Esophagus (tissue), 2 donors: Measurements from ENCODE around the gene TEC. TPM values are rescaled to one million over a fixed set of nuclear protein-coding genes. Genes with fewer than 3 reads are reported as not detected.
"Not testable (repeated sequence)": the region's sequence is repeated elsewhere in the genome, so short reads cannot be mapped to it uniquely, and the experiment has no call there.

ENCODE experiments used
- H3K27ac ChIP-seq, 2 donors: one replicate each; pipeline ENCODE4 v1.5.1; 2013; ENCODE audit warnings: low read depth in 2 of 2, mild to moderate bottlenecking in 2 of 2, inconsistent platforms in 1 of 2, low read length in 1 of 2, moderate library complexity in 1 of 2
- H3K27me3 ChIP-seq, 2 donors: one replicate each; pipeline ENCODE4 v1.6.1; 2013; ENCODE audit warnings: low read length in 2 of 2, control low read depth in 1 of 2, mild to moderate bottlenecking in 1 of 2; ENCODE audit not compliant: insufficient read depth in 2 of 2, control insufficient read depth in 1 of 2
- H3K36me3 ChIP-seq, 2 donors: one replicate each; pipeline ENCODE4 v1.6.1; 2013; ENCODE audit warnings: low read length in 1 of 2; ENCODE audit not compliant: control insufficient read depth in 2 of 2, insufficient read depth in 2 of 2
- H3K4me1 ChIP-seq, 2 donors: one replicate each; pipeline ENCODE4 v1.6.1; 2013; ENCODE audit warnings: low read length in 1 of 2; ENCODE audit not compliant: control insufficient read depth in 2 of 2, insufficient read depth in 2 of 2
- H3K4me3 ChIP-seq, 2 donors: one replicate each; pipeline ENCODE4 v1.5.1; 2013; ENCODE audit warnings: low read length in 2 of 2, mild to moderate bottlenecking in 2 of 2, low read depth in 1 of 2, moderate library complexity in 1 of 2
- H3K9me3 ChIP-seq, 2 donors: one replicate each; pipeline ENCODE4 v1.6.1; 2013; ENCODE audit warnings: mild to moderate bottlenecking in 2 of 2, low read depth in 1 of 2, low read length in 1 of 2, moderate library complexity in 1 of 2; ENCODE audit not compliant: control insufficient read depth in 2 of 2, insufficient read depth in 1 of 2
- WGBS, 2 donors: extraction: QIAGEN DNeasy Blood & Tissue Kit; methylation state at CpG; one replicate each; pipeline ENCODE4 v1.1.7; 2013; 5-methylcytosine and 5-hydroxymethylcytosine counted together
- polyA plus RNA-seq, 2 donors: library from polyadenylated mRNA; stranded (reverse); fragments of 200-250 nt; gene quantifications; one replicate each; pipeline ENCODE4 v1.2.3, GENCODE V29; 2013
- donor health status: healthy with polysubstance abuse.
- donor health status: Bipolar disorder and iron deficiency.

Gene TEC
- polyA plus RNA-seq, 2 donors: 5.0 to 5.3 TPM

- WGBS, 2 donors: 35 to 52% methylated on average over 1 of the region's 1 CpG
- Histone ChIP-seq H3K9me3 (no peaks in the 10 kb centered on the region), H3K4me3 (no peak overlapping the region), H3K4me1 (peaks cover 3 to 4% of the 10 kb centered on the region in 2 donors), H3K36me3 (no peaks in the 10 kb centered on the region), H3K27ac (no peak overlapping the region), H3K27me3 (no peaks in the 10 kb centered on the region)
Observed at GRCh38 chr4:48194971-48195370, 74.7 kb downstream of the TEC start.

- 97 to 98% methylated on average over 3 of the region's 3 CpGs for WGBS, 2 donors
- no peaks in the 10 kb centered on the region for H3K9me3 ChIP-seq
- H3K4me3 ChIP-seq: no peak overlapping the region
Observed at GRCh38 chr4:48193921-48194468, 75.6 kb downstream of the TEC start.

GRCh38 chr4:48193096-48193836, 76.4 kb downstream of the TEC start:
- H3K27me3 ChIP-seq: no peaks in the 10 kb centered on the region
- no peaks in the 10 kb centered on the region for H3K9me3 ChIP-seq
- H3K27ac ChIP-seq: no peak overlapping the region
- no peaks in the 10 kb centered on the region for H3K36me3 ChIP-seq
- H3K4me3 ChIP-seq: no peak overlapping the region
- H3K4me1 ChIP-seq: peaks cover 3 to 4% of the 10 kb centered on the region in 2 donors
- 89 to 91% methylated on average over 6 of the region's 6 CpGs for WGBS, 2 donors

More at GRCh38 chr4:48193921-48194468, 75.6 kb downstream of the TEC start:
- Histone ChIP-seq H3K36me3 (no peaks in the 10 kb centered on the region), H3K27me3 (no peaks in the 10 kb centered on the region), H3K27ac (no peak overlapping the region), H3K4me1 (peaks cover 3 to 4% of the 10 kb centered on the region in 2 donors)

- 89 to 92% methylated on average over 1 of the region's 1 CpG for WGBS, 2 donors
Observed at GRCh38 chr4:48191758-48192157, 77.9 kb downstream of the TEC start.

GRCh38 chr4:48190839-48191238, 78.8 kb downstream of the TEC start:
- Histone ChIP-seq H3K36me3 (no peaks in the 10 kb centered on the region), H3K9me3 (no peaks in the 10 kb centered on the region), H3K27ac (no peak overlapping the region), H3K4me1 (peaks cover 2% of the 10 kb centered on the region in 2 donors), H3K4me3 (no peak overlapping the region), H3K27me3 (no peaks in the 10 kb centered on the region)

More at GRCh38 chr4:48191758-48192157, 77.9 kb downstream of the TEC start:
- peaks cover 3 to 4% of the 10 kb centered on the region in 2 donors for H3K4me1 ChIP-seq
- H3K4me3 ChIP-seq: no peak overlapping the region
- no peaks in the 10 kb centered on the region for H3K36me3 ChIP-seq
- H3K9me3 ChIP-seq: no peaks in the 10 kb centered on the region
- no peak overlapping the region for H3K27ac ChIP-seq
- H3K27me3 ChIP-seq: no peaks in the 10 kb centered on the region

GRCh38 chr4:48189731-48190130, 79.9 kb downstream of the TEC start:
- no peaks in the 10 kb centered on the region for H3K27me3 ChIP-seq
- WGBS, 2 donors: 59 to 68% methylated on average over 2 of the region's 2 CpGs
- H3K9me3 ChIP-seq: no peaks in the 10 kb centered on the region
- H3K27ac ChIP-seq: no peak overlapping the region
- no peaks in the 10 kb centered on the region for H3K36me3 ChIP-seq
- H3K4me3 ChIP-seq: no peak overlapping the region
- no peaks in the 10 kb centered on the region for H3K4me1 ChIP-seq

- Histone ChIP-seq H3K36me3 (no peaks in the 10 kb centered on the region), H3K9me3 (no peaks in the 10 kb centered on the region), H3K27ac (no peak overlapping the region), H3K27me3 (no peaks in the 10 kb centered on the region), H3K4me3 (no peak overlapping the region), H3K4me1 (no peaks in the 10 kb centered on the region)
- 98% methylated on average over 2 of the region's 2 CpGs for WGBS, 2 donors
Observed at GRCh38 chr4:48188390-48188789, 81.2 kb downstream of the TEC start.

GRCh38 chr4:48187813-48188212, 81.8 kb downstream of the TEC start:
- Histone ChIP-seq H3K4me3 (no peak overlapping the region), H3K27me3 (no peaks in the 10 kb centered on the region), H3K9me3 (no peaks in the 10 kb centered on the region), H3K4me1 (no peaks in the 10 kb centered on the region), H3K36me3 (no peaks in the 10 kb centered on the region), H3K27ac (no peak overlapping the region)
- 45 to 69% methylated on average over 2 of the region's 2 CpGs for WGBS, 2 donors

- H3K4me1 ChIP-seq, H3K36me3 ChIP-seq, H3K4me3 ChIP-seq, H3K27ac ChIP-seq, H3K9me3 ChIP-seq, H3K27me3 ChIP-seq: not testable (repeated sequence)
- 90 to 94% methylated on average over 3 of the region's 5 CpGs for WGBS, 2 donors
Observed at GRCh38 chr4:48187066-48187465, 82.6 kb downstream of the TEC start.

GRCh38 chr4:48186394-48186793, 83.2 kb downstream of the TEC start:
- not testable (repeated sequence) for H3K4me1 ChIP-seq, H3K27me3 ChIP-seq, H3K4me3 ChIP-seq, H3K36me3 ChIP-seq, H3K27ac ChIP-seq, H3K9me3 ChIP-seq
- 96 to 98% methylated on average over 19 to 33 of the region's 33 CpGs for WGBS, 2 donors
